ENCODE measurements around the gene VPS37B.

Gene VPS37B

DNA sequence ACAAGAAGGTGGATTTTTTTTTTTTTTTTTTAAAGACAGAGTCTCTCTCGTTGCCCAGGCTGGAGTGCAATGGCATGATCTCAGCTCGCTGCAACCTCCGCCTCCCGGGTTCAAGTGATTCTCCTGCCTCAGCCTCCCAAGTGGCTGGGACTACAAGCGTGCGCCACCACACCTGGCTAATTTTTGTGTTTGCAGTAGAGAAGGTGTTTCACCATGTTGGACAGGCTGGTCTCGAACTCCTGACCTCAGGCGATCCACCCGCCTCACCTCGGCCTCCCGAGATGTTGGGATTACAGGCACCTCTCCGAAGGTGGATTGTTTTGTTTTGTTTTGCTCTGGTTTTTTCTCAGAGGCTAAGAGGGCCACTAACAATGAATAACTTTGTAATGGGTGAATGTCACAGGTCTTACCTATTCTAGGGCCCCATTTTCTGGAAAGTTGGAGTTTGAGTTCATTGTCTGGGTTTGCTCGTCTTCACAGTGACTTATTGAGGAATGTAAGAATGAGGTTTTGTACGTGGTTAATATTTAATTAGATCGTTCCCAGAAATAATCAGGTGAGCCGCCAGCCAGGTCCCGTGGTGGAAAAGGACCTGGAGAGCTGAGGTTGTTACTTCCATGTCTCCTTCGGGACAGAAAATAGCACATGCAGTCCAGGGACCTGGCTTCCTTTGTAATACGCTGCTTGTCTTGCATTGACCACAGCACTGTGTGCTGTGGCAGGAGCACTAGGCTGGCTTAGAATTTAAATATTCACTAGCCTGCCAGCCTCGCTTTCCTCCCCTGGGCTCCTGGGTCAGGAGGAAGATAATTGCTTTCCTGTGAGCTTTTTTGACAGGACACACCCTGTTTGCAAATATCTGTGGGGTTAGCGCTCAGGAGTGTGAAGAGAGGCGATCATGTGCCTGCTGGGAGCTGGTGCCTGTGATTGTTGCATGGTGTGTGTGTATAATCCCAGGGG is 58.3 kb downstream of the VPS37B start:
- H3K4me2 ChIP-seq (ENCODE audit: low read length): peak overlapping the region; percentile 70
- no peaks in the 10 kb centered on the region for H3K27me3 ChIP-seq (ENCODE audit: control insufficient read depth, insufficient read depth, low read length)
- no peaks in the 10 kb centered on the region for H3K36me3 ChIP-seq (ENCODE audit: control insufficient read depth, insufficient read depth, low read length)
- no peak overlapping the region for H3K27ac ChIP-seq
- TF ChIP-seq, protein P1, sequence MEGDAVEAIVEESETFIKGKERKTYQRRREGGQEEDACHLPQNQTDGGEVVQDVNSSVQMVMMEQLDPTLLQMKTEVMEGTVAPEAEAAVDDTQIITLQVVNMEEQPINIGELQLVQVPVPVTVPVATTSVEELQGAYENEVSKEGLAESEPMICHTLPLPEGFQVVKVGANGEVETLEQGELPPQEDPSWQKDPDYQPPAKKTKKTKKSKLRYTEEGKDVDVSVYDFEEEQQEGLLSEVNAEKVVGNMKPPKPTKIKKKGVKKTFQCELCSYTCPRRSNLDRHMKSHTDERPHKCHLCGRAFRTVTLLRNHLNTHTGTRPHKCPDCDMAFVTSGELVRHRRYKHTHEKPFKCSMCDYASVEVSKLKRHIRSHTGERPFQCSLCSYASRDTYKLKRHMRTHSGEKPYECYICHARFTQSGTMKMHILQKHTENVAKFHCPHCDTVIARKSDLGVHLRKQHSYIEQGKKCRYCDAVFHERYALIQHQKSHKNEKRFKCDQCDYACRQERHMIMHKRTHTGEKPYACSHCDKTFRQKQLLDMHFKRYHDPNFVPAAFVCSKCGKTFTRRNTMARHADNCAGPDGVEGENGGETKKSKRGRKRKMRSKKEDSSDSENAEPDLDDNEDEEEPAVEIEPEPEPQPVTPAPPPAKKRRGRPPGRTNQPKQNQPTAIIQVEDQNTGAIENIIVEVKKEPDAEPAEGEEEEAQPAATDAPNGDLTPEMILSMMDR (IDR thresholded peaks at IDR 0.05): no peak
- H3K4me3 ChIP-seq (ENCODE audit: low read depth, low read length): no peak overlapping the region
- no peak overlapping the region for H3K9ac ChIP-seq
- peaks cover 20% of the 10 kb centered on the region for H3K79me2 ChIP-seq
- H2AFZ ChIP-seq: no peak overlapping the region
- no peaks in the 10 kb centered on the region for H3K9me3 ChIP-seq (ENCODE audit: control insufficient read depth, low read length)
- H3K4me1 ChIP-seq: peaks cover 5% of the 10 kb centered on the region

DNA sequence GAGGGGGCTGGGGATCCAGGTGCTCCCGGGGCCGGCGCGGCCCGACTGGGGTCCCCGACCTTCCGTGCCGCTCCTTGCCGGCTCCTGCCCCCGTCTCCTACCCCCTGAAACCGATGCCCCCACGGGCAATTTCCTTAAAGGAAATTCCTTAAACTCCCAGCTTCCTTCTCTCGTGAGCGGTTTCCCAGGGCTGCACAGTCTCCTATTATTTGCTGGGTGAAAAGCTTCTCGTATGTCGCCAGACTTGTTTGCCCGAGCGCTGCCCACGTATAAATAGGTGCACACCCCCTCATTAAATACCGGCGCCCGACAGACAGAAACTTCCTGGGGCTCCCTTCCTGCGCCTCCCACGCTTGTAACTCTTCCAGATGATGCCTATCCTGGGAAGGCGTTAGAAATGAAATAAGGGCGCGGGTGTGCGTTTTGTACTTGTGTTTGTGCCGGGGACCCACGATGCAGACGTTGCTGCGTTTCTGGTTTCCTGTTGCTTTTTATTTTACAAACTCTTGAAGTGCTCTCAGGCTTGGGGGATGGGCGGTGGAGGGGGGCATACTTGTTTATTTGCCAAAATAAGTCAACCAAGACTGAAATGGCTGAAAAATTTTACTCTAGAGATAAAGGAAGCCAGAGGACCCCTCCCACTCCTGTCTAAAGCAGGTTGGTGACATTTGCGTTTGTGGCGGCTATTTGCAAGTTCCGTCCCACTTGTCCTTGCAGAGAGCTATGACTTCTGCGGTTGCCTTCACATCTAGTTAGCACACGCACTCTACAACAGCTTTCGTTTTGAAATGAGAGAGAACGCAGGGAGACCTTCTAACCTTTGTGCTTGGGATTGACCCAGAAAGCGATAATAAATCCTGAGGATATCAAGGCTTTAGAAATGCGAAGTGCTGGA is 59.6 kb downstream of the VPS37B start:
- H3K4me2 ChIP-seq (ENCODE audit: low read length): peak overlapping the region; percentile 70
- H3K79me2 ChIP-seq: peaks cover 19% of the 10 kb centered on the region
- TF ChIP-seq, protein P1 (IDR thresholded peaks at IDR 0.05): no peak
- H3K9ac ChIP-seq: no peak overlapping the region
- no peaks in the 10 kb centered on the region for H3K36me3 ChIP-seq (ENCODE audit: control insufficient read depth, insufficient read depth, low read length)
- peak overlapping the region; percentile 73 for H3K27ac ChIP-seq
- H2AFZ ChIP-seq: peak overlapping the region; percentile 77
- peak overlapping the region; percentile 86 for H3K4me3 ChIP-seq (ENCODE audit: low read depth, low read length)
- H3K9me3 ChIP-seq (ENCODE audit: control insufficient read depth, low read length): no peaks in the 10 kb centered on the region
- H3K27me3 ChIP-seq (ENCODE audit: control insufficient read depth, insufficient read depth, low read length): no peaks in the 10 kb centered on the region
- peaks cover 5% of the 10 kb centered on the region for H3K4me1 ChIP-seq

DNA sequence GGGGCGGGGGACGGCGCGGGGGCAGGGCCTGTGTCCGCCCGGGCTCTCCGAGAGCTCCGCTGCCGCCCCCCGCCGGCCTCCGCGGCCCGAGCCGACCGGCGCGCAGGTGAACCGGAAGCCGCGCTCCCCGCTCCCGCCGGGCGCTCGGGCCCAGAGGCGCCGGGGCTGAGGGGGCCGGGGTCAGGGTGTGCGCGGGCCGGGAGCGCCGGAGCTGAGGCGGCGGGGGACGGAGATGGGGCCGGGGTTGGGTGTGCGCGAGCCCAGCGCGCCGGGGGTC is 60.2 kb downstream of the VPS37B start:
- Histone ChIP-seq H3K9ac (no peak overlapping the region), H2AFZ (peak overlapping the region; percentile 77), H3K27ac (peak overlapping the region; percentile 73), H3K27me3 (ENCODE audit: control insufficient read depth, insufficient read depth, low read length) (no peaks in the 10 kb centered on the region), H3K79me2 (peaks cover 19% of the 10 kb centered on the region), H3K4me3 (ENCODE audit: low read depth, low read length) (peak overlapping the region; percentile 86), H3K9me3 (ENCODE audit: control insufficient read depth, low read length) (no peaks in the 10 kb centered on the region), H3K36me3 (ENCODE audit: control insufficient read depth, insufficient read depth, low read length) (no peaks in the 10 kb centered on the region), H3K4me2 (ENCODE audit: low read length) (peak overlapping the region; percentile 70), H3K4me1 (peaks cover 5% of the 10 kb centered on the region)
- TF ChIP-seq, protein P1 (IDR thresholded peaks at IDR 0.05): no peak

GRCh38 chr12:122834921-122835749 is 60.8 kb downstream of the VPS37B start, which contains the start of gene HIP1R:
Gene HIP1R, plus strand, starts transcription at chr12:122835457. Its CDS starts 94 bp downstream, at chr12:122835551.
- TF ChIP-seq, protein P1 (IDR thresholded peaks at IDR 0.05): no peak
- Histone ChIP-seq H2AFZ (peak within 1 kb of the TSS; percentile 77), H3K27me3 (ENCODE audit: control insufficient read depth, insufficient read depth, low read length) (no peaks in the 10 kb centered on the region), H3K4me1 (peaks cover 5% of the 10 kb centered on the region), H3K9ac (no peak within 1 kb of the TSS), H3K27ac (peak within 1 kb of the TSS; percentile 83), H3K4me2 (ENCODE audit: low read length) (peak within 1 kb of the TSS; percentile 86), H3K9me3 (ENCODE audit: control insufficient read depth, low read length) (no peaks in the 10 kb centered on the region), H3K79me2 (peaks cover 15% of the 10 kb centered on the region), H3K4me3 (ENCODE audit: low read depth, low read length) (peak within 1 kb of the TSS; percentile 86), H3K36me3 (ENCODE audit: control insufficient read depth, insufficient read depth, low read length) (no peaks in the 10 kb centered on the region)

All from parathyroid adenoma (tissue), 2 donors.